HG03571 (cell line): ENCODE results near the gene FUT6.
"Not testable (repeated sequence)": the region's sequence is repeated elsewhere in the genome, so short reads cannot be mapped to it uniquely, and the experiment has no call there.

Experiments used
- ATAC-seq: cut with Tn5 transposase; IDR thresholded peaks from one replicate; pipeline ENCODE4 v1.9.1; 2021; ENCODE audit not compliant: unreplicated experiment

The FUT6 gene, protein sequence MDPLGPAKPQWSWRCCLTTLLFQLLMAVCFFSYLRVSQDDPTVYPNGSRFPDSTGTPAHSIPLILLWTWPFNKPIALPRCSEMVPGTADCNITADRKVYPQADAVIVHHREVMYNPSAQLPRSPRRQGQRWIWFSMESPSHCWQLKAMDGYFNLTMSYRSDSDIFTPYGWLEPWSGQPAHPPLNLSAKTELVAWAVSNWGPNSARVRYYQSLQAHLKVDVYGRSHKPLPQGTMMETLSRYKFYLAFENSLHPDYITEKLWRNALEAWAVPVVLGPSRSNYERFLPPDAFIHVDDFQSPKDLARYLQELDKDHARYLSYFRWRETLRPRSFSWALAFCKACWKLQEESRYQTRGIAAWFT

DNA sequence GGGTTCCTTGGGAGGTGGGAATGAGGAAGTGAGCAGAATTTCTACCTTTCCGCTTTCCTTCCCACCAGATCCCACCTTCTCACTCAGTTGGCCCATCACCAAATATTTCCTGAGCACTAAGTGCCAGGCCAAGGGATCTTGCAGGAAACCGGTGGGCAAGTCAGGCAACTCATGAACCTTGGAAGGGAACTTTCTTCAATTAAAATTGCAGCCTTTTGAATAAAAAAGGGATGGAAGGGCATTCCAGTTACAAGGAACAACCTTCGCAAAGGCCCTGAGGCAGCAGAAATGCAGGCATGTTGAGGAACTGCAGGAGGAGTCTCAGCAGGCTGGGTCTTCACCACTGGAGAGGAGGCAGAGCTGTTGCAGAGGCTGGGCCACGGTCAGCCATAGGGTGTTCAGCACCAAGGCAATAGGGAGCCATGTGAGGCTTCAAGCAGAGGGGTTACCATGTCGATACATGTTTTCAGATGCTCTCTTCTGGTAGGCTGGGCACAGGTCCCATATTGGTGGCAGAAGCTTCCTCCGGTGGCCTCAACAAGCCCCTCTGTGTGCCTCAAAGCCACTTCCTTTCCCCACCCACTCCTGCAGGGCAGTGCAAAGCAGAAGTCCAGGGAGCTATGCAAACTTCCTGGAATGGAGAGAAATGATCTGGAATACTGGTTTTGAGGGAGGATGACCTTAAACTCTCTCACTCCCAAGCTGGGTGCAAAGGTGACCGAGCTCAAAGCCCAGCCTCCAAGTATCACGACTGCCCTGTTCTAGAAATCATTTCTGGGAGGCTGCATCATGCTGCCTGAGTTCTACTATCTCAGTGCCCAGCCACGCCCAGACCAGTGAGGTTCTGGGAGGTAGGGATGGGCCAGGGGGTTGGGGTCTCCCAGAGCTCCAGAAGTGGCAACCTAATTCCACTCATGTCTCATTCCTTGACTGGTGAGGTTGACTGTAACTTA lies at the start of gene FUT6:
TSS of gene FUT6 (minus strand) at position 638 of the 953 bp plus-strand sequence. CDS start 7,135 bp downstream, outside the sequence.
- no peak for ATAC-seq

DNA sequence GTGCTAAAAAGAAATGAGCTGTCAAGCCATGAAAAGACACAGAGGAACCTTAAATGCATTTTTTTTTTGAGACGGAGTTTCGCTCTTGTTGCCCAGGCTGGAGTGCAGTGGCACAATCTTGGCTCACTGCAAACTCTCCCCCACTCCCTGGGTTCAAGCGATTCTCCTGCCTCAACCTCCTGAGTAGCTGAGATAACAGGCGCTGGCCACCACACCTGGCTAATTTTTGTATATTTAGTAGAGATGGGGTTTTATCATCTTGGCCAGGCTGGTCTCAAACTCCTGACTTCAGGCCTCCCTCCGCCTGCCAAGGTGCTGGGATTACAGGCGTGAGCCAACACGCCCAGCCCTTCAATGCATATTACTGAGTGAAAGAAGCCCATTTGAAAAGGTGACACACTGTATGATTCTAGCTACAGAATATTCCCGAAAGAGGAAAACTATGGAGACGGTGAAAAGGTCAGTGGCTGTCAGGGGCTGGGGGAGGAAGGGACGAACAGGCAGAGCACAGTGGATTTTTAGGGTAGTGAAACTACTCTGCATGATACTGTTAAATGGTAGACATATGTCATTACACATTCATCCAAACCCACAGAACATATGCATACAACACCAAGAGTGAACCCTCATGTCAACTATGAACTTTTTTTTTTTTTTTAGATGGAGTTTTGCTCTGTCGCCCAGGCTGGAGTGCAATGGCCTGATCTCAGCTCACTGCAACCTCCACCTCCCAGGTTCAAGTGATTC lies 44.7 kb upstream of the FUT6 start:
- not testable (repeated sequence) for ATAC-seq

DNA sequence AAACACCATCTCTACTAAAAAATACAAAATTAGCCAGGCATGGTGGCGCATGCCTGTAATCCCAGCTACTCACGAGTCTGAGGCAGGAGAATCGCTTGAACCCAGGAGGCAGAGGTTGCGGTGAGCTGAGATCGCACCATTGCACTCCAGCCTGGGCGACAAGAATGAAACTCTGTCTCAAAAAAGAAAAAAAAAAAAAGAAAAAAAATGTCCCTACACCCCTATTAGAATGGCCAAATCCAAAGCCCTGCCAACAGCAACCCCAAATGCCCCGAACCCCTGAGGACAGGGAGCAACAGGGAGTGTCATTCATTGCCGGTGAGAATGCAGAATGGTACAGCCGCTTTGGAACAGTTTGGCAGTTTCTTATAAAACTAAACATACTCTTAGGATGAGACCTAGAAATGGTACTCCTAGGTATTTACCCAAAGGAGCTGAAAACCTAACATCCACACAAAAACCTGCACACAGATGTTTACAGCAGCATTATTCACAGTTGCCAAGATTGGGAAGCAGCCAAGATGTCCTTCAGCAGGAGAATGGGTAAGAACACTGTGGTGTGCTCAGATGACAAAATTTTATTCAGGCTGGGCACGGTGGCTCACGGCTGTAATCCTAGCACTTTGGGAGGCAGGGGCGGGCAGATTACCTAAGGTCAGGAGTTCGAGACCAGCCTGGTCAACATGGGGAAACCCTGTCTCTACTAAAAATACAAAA lies 43.8 kb upstream of the FUT6 start:
- ATAC-seq: not testable (repeated sequence)

DNA sequence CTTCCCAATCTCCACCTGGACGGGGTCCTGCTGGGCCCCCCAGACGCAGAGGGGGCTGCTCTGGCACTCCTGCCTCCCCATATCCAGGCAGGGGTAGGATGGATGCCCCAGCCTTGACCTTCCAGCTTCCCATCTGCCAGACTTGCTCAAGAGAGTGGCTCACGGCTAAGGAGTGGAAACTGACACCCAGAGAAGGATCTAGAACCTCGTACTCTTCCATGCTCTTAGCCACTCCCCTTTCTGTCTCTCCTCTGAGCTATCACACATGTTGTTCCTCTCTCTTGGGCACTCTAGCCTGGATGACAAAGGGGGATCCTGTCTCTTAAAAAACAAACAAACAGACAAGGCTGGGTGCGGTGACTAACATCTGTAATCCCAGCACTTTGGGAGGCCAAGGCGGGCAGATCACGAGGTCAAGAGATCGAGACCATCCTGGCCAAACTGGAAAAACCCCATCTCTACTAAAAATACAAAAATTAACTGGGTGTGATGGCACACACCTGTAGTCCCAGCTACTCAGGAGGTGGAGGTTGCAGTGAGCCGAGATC lies 43.0 kb upstream of the FUT6 start:
- no peak for ATAC-seq

DNA sequence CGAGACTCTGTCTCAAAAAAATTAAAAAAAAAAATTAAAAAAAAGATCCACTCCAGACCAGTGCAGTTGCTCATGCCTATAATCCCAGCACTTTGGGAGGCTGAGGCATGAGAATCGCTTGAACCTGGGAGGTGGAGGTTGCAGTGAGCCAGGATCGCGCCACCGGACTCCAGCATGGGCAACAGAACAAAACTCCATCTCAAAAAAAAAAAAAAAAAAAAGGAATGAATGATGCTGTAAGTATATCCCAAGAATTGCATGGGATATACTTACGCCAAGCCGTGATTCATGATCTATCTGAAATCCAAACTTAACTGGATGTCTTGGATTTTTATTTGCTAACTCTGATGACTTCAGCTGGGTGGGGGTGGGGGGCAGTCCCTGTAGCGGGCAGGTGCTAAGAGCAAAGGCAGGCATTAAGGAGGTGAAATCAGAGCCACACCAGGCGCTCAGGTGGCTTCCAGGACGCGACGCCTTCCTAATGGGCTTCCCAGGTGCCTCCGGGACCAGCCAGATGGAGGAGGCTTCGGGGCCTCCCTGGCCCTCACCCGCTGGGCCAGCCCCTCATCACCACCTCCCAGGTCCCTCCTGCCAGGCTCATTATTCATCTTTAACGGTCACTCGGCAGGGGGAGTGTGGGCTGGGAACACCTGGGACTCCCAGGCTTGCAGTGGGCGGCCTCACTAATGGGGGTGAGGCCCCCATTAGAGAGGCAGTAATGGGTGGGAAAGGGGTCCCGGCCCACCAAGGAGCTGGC lies 42.2 kb upstream of the FUT6 start:
- ATAC-seq: no peak

DNA sequence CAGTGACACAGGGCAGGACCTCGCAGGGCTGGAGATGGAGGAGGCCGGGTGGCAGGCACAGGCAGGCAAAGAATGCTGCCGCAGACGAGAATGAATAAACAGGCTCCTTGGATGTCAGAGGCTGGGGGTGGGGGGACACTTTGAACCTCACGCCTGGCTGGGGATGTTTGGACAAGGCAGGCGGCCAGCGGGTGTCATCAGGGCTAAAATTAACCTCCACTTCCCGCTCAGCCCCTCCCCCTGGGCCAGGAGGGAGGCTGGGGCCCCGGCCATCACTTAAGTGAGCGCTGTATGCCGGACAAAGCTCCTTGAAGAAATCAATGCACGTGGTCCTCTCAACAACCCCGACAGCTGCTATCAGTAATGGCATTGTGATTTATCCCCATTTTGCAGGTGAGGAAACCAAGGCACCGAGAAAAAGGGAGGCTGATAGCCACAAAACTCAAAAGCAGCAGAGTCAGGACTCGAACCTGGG lies 41.1 kb upstream of the FUT6 start:
- no peak for ATAC-seq

DNA sequence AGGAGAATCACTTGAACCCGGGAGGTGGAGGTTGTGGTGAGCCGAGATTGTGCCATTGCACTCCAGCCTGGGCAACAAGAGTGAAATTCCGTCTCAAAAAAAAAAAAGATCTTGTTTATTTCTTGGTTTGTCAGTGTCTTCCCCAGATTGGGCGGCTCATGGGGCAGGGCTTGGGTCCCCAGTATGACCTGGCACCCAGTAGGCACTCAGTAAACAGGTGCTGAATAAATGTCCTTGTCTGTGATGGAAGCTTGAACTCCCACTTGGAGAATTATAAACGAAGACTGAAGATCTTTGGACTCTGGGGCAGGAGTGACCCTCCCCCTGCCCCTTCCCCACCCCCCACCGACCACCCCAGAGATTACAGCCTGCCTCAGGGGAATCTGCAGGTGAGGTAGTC lies 40.7 kb upstream of the FUT6 start:
- no peak for ATAC-seq

DNA sequence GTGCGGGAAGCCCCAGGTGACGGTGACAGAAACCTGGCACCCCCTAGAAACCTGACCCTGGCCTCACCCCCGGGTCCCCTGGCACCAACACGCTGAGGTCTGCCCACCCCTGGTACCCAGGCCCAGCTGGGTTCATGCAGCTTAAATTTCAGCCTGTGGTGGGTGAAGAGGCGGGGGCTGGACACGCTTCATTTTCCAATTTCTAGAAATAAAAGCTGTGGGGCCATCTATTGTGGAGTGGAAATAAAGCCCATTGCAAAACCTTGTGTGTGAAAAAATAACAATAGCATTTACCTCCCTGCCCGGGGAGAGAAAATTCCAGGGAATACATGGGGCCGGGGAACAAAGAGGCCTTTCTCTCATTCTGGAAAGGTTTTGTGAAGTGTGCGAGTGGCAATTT lies 38.4 kb upstream of the FUT6 start:
- ATAC-seq: no peak

DNA sequence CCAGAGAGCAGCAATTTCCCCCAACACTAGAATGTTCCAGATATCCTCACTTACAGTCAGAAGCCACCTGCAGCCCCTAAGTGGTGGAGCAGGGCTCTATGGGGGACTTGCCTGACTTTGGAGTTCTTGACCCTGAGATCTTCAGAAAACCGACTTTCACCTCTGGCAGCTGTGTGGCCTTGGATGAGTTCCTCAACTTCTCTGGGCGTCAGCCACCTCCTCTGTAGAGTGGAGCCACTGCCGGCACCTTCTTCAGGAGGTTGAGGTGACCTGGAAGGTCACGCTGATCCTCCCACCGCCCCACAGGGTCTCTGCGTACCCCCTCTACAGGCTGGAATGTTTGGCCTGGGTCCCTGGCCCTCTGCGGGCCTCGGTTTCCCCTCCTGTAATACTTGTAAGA lies 37.9 kb upstream of the FUT6 start:
- no peak for ATAC-seq

DNA sequence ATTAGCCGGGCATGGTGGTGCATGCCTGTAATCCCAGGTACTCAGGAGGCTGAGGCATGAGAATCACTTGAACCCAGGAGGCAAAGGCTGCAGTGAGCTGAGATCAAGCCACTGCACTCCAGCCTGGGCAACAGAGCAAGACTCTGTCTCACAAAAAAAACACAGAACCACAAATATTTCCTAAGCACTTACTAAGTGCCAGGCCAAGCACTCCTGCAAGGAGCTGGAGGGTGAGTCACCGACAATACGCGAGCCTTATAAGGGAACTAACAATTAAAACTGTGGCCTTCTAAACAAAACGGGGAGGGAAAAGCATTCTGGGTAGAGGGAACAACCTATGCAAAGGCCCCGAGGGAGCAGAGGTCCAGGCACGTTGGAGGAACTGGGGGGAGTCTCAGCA lies 35.0 kb upstream of the FUT6 start:
- not testable (repeated sequence) for ATAC-seq

DNA sequence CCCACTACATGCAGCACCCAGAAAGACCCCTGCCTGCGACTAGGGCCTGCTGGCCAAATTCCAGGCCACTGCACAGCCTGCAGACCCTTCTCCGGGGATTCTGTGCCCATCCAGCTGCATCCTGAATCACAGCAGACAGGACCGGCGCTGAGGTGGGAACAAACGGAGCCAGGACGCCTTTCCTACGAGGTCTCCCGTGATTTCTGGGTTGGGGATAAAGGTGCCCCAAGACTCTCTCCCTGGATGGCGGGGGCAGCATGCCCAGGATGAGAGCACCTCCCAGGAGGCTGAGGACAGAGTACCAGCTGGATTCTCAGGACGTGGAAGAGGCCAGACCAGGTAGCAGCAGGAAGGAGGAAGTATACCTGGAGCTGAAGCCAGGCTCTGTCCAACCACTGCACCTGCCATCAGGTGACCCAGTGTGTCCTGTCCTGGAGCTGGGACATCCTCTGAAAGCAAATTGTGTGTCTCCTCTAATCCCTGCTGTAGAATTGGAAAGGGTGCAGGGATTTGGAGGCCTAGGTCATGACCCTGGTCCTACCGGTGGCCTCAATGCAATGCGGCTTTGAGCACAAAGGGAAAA lies 34.2 kb upstream of the FUT6 start:
- no peak for ATAC-seq

DNA sequence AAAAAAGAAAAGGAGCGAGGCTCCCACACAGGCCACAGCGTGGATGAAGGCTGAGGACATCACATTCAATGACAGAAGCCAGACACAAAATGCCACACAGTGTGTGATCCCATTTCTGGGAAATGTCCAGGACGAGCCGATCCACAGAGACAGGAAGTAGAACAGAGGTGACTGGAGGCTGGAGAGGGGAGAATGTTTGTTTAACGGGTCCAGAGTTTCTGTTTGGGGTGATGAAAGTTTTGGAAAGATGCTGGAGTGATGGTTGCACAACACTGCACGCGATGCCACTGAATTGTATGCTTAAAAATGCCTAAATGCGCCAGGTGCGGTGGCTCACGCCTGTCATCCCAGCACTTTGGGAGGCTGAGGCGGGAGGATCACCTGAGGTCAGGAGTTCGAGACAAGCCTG lies 31.5 kb upstream of the FUT6 start:
- ATAC-seq: no peak

DNA sequence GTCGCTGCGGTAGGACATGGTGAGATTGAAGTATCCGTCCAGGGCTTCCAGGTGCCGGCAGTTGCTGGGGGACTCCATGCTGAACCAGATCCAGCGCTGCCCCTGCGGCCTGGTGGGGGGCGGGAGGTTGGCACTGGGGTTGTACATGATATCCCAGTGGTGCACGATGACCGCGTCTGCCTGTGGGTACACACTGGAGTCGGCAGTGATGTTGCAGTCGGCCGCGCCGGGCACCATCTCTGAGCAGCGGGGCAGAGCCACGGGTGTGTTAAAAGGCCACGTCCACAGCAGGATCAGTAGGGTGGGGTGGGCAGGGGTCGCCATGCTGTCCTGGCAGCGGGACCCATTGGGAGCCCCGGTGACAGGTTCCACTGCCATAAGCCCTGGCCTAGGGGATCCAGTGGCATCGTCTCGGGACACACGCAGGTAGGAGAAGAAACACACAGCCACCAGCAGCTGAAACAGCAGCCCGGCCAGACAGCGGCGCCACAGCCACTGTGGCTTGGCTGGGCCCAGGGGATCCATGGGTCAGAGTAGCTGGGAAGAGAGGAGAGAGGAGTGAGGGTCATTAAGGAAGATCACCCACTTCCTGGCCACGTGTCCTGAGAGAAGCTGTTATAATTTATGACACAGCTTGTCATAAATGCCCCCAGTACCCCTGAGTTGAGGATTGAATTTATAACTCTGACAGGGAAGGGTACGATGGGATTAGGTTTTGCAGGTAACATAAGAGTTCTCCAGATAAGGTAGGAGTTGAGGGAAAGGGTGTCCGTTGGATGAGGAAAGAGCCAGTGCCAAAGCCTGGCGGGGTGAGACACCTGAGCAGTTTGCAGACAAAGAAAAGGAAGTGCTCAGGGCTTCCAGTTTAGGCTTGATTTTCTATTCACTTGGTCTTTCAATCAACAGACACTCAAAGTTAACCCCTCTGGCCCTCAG lies 28.0 kb upstream of the FUT6 start:
- no peak for ATAC-seq

DNA sequence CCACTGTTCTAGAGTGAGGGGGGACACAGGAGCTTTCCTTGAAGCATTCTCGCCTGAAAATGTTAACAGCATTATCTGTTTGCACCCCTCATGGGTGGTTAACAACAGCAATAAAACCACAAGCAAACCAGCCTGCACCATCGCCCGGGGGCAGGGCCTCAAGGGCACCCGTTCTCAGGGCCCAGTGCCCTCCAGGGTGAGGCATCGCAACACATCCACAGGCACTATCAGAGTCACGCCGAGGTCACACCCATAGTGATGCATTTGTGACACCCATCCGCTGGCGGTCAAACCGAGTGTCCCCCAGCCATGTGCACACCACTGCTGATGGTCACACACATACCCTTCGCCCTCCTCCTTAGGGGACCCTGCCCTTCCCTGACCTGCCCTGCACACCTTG lies 26.3 kb upstream of the FUT6 start:
- no peak for ATAC-seq

DNA sequence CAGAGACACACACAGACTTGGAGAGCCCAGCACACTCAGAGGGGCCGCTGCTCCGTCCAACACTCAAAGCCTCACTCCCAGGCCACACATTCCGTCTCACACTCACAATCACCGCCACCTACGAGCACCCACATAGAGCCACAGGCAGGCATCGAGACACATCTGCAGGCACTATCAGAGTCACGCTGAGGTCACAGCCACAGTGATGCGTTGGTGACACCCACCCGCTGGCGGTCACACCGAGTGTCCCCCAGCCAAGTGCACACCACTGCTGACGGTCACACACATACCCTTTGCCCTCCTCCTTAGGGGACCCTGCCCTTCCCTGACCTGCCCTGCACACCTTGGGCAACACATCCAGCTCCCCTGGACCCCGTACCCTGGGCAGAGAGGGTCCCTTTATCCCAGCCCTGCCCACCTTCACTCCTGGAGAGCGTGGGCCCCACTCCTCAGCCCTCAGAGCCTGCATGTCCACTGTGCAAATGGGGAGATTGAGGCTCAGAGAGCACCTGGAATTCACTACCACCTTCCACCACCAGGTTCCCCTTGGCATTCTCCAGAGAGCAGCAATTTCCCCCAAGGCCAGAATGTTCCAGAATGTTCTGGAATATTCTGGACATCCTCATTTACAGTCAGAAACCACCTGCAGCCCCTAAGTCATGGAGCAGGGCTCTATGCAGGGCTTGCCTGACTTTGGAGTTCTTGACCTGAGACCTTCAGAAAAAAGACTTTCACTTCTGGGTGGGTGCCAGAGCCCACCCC lies 25.4 kb upstream of the FUT6 start:
- no peak for ATAC-seq

DNA sequence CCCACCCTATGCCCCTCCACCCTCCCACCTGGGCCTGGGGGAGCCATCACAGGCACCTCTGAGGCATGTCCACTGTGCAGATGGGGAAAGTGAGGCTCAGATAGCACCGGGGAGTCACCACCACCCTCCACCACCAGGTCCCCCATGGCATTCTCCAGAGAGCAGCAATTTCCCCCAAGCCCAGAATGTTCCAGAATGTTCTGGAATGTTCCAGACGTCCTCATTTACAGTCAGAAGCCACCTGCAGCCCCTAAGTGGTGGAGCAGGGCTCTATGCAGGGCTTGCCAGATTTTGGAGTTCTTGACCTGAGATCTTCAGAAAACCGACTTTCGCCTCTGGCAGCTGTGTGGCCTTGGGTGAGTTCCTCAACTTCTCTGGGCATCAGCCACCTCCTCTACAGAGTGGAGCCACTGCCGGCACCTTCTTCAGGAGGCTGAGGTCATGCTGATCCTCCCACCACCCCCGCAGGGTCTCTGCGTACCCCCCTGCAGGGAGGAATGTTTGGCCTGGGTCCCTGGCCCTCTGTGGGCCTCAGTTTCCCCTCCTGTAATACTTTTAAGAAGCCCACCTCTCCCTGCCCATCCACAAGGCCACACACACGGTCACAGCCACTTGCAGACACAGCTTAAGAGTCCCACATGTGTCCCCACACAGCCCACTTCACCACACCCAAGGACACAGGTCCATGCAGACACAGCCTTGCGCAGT lies 24.7 kb upstream of the FUT6 start:
- ATAC-seq: no peak
